GM21528 (cell line): ENCODE results near the gene CACNG6.

Experiments used
- ATAC-seq: cut with Tn5 transposase; IDR thresholded peaks from one replicate; pipeline ENCODE4 v1.9.1; 2021; ENCODE audit warnings: mild to moderate bottlenecking, moderate library complexity; ENCODE audit not compliant: unreplicated experiment, low FRiP score

Gene CACNG6

DNA sequence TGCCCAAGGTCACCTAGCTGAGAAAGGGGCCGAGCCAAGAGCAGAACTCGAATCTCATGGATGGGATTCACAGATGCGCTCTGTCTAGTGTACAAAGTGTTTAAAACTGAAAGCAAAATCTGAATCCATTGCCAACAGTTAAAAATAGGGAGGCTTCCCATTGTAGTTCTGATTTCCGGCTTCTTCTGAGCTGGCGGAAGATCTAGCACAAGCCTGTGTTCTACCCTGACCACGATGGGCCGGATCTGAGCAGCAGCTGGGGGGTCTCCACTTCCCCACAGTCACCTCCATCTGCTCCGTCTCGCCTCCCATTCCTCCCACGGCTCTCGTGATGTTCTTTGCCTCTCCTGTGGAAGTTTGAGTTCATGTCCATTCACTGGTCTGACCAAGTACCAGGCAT, 26.3 kb upstream of the CACNG6 start:
- no peak for ATAC-seq

DNA sequence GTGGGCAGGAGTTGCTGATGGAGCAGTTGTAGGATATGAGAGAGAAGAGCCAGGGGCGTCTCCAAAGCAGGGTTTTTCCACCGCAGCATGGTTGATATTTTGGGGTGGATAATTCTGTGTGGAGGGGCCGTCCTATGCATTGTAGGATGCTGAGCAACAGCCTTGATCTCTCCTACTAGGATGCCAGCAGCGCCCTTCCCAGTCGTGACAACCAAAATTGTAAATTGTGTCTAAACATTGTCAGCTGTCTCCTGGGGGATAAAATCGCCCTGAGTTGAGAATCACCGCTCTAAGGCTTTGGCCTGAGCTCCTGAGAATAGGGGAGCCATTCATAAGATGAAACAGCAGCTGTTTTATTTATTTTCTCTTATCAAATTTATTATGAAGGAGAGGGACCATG, 24.5 kb upstream of the CACNG6 start:
- ATAC-seq = no peak

DNA sequence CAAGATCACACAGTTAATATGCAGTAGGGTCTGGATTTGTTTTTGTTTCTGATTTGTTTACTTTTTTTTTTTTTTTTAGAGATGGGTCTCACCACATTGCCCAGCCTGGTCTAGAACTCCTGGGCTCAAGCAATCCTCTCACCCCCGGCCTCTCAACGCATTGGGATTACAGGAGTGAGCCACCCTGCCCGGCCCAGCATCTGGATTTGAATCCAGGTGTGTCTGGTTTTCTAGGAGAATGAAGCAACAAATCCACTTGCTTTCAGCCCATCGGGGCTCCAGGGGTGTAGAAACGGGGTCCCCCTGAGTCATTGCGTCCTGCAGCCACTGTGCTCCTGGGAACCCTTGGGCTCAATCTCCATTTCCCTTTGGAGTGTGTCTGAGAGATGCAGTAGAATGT, 22.1 kb upstream of the CACNG6 start:
- no peak for ATAC-seq

DNA sequence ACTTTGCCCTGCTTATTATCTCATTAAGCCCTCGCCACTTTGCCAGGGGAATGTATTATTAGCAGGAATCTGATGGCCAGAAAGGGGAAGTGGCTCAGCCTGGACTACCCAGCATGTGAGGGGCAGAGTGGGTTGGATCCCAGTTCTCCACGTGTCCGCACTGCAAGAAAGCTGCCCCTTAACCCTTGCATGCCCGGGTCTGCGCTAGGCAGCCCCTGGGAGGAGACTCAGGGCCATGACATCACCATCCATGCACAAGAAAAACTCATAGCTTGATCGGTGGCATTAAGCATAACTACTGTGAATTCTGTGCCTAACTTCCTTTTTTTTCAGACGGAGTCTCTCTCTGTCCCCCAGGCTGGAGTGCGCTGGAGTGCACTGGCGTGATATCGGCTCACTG, 19.8 kb upstream of the CACNG6 start:
- no peak for ATAC-seq

DNA sequence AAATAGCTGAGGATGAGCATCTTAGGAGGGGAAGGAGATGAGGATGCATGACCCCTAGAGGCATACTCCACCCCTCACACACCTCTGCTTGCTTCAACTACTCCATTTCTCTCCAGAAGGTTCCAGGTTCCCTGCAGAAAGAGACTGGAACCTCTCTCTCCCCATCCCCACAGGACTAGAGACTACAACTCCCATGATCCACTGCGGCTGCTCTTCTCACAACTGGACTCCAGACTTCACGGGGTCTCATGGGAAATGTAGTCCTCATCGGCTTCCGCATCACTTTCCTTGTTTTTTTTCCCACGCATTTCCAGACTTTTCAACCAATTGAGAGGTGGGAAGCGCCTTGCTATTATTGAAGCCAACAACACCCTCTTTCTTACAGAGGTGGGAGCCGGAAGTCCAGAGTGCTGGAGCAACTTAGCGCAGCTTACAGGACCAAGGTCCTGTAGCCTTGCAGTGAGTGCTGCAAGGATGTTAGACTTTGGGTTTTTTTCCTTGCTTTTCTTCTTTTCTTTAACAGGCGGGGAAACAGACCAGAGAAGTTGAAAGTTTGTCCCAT, 13.9 kb upstream of the CACNG6 start:
- no peak for ATAC-seq

DNA sequence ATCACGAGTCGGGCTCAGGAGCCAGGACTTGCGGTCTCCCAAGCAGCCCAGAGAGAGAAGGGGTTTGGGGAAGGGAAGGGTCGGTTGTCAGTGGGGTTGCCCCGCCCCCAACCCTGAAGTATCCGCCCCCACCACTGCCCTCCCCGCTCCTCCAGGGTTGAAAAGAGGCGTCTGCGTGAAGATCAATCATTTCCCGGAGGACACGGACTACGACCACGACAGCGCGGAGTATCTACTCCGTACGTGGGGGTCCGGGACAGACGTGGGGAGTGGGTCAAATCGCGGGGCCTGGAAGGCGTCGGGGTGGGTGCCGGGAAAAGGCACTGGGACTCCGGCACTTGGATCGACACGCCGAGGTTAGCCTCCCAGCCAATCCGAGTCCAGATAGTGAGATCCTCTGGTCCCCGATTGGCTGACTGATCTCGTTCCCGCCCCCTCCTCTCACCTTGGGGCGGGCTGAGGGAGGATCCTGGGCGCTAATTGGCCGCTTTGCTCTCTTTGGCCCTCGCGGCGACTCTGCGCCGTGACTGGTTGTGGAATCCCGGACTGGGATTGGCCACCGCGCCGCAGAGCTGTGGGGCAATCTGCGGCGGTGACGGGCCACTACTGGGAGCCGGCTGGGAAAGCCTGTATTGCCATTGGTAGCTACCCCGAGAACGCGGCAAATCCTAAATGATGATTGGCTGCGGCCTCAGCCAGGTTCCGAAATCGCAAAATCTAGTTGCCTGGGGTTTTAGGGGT, 13.3 kb upstream of the CACNG6 start:
- no peak for ATAC-seq

DNA sequence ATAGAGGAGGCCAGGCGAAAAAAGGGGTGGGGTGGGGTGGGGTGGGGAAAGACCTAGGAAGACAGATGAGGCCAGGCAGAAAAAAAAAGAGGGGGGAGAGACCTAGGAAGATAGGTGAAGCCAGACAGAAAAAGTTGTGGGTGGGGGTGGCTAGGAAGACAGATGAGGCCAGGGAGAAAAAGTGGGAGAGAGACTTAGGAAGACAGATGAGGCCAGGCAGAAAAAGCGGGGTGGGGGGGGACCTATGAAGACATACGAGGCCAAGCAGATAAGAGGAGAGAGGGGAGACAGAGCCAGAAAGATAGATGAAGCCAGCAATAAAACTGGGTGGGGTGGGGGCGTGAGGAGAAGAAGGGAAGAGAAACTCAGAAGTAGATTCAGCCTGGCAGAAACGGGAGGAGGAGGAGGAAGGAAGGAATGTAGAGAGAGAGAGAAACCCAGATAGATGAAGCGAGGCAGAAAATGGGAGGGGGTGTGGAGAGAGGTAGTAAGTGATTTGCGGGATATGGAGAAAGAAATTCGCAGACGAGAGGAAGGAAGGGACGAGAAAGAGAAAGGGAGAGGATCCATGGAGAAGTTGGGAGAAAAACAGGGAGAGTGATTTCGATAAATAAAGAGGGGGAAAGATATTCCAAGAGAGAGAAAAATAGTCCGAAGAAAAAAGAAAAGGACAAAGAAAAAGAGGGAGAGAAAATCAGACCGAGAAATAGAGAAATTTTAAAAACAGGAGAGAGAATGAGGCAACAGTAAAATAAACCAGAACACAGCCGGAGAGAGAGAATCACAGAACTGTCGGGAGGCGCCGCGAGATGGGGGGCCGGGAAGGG, 12.2 kb upstream of the CACNG6 start:
- ATAC-seq = no peak

DNA sequence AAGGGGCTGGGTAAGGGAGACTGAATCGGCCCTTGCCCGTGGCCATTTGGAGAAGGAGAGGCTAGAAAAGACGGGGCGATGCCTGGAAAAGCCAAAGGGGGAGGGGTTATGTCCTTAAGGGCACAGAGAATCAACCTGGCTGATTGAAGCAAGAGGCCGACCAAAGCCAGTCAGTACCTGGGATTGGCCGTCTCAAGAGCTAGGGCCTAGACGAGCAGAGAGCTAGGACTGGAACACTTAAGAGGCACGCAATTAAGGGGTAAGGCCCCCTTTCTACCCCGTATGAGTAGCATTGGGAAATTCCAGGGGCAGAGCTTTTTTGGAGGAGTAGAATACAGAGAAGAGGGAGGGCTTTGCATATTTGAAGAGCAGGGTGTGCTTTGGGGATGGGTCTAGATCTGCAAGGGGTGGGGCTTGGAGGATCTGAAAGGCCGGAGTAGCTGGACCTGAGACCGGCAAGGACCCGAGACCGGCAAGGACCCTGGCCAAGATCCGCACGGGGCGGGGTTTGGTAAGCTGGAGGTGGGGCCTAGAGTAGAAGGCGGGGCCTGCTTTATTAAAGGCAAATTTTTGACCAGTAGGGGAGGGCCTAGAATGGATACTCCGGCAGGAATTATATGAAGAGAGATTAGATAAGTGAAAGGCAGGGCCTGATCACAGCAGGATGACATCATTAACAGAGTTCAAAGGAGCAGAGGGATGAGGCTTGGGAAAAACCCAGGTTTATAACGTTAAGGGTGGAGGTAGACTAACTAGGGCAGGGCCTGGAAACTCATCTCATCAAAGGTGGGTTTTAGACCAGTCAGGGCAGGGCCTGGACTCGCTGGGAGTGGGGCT, 10.7 kb upstream of the CACNG6 start:
- ATAC-seq = no peak

DNA sequence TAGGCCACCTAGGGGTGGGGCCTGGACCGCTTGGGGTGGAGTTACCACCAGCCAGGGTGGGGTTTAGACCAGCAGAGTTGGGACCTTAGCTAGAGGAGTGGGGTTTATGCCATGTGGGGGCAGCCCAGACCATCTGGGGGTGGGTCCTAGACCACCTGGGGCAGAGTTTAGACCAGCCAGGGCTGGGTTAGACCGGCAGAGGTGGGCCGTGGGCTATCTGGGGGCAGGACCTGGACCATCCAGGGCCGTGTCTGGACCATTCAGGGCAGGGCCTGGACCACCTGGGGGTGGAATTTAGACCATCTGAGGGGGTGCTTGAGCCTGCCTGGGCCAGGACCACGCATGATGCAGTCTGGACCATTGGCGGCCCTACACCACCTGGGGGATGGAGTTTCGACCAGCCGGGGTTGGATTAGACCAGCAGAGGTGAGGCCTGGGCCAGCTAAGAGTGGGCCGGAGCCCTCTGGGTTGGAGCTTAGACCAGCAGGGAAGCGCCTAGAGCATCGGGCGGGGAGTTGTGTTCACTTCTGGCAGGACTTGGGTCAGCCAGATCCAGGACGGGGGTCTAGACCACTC, 10.0 kb upstream of the CACNG6 start:
- ATAC-seq = no peak

DNA sequence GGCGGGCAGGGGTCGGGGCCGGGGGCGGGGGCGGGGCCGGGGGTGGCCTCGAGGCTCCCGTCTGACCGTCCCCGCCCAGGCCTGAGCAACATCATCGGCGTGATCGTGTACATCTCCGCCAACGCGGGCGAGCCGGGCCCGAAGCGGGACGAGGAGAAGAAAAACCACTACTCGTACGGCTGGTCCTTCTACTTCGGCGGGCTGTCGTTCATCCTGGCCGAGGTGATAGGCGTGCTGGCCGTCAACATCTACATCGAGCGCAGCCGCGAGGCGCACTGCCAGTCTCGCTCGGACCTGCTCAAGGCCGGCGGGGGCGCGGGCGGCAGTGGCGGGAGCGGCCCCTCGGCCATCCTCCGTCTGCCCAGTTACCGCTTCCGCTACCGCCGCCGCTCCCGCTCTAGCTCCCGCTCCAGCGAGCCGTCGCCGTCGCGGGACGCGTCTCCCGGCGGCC, 9.4 kb upstream of the CACNG6 start:
- no peak for ATAC-seq

DNA sequence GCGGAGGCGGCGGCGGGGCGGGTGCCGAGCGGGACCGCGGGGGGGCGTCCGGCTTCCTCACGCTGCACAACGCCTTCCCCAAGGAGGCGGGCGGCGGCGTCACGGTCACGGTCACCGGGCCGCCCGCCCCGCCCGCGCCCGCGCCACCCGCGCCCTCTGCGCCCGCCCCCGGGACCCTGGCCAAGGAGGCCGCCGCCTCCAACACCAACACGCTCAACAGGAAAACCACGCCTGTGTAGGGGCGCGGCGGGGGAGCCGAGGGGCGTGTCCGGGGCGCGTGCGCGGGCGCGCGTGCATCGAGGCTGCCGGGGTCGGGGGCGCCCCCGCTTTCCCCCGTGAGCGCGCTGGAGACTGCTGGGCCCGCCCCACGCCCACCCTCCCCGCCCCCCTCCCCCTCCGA, 8.8 kb upstream of the CACNG6 start:
- ATAC-seq = no peak

DNA sequence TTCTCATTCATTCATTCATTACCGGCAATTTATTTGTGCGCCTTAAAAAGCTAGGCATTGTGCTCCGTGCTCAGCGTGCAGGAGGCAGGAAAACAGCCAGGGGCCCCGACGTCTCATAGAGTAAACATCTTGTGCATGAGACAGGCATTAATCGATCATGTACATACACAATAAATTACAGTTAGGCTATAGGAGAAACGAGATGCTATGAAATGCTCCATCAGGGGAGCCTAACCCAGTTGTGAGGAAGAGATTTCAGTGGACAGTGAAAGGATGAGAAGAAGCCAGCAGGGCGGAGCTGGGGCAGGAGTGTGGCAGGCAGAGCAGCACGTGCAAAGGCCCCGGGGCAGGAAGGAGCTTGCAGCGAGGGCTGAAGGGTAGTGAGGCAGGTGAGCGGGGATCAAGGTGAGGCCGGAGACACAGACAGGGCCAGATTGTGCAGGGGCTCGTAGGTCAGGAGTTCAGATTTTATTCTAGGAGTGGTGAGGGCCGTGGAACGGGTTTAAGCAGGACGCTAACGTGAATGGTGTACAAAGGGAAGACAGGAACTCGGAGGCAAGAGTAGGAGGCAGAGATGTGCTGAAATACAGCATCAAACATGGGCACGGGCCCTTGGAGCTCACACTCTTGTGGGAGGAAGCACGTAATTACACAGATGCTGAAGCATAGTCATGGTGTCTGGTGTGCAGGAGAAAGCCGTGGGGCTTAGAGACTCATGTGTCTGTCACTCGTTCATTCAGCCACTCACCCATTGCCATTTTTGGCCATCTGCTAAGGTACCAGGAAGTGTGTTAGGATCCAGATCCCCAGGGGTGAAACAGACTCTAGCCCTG, 7.8 kb upstream of the CACNG6 start:
- ATAC-seq = no peak

DNA sequence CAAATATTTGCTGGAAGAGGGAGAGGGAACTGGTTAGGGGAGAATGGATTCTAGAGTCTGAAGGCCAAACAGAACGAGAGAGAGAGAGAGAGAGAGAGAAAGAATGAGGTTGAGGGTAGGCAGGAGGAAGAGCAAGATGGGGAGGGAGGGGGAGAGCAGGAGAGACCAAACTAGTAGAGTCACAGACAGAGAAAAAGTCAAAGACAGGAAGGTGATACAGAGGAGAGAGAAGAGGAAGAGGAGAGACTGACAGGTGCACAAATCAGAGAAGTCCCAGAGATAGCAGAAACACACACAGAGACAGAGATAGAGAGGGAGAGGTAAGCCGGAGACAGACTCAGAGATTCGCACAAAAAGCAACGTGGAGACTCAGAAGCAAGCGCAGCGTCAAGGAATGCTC, 5.6 kb upstream of the CACNG6 start:
- no peak for ATAC-seq

DNA sequence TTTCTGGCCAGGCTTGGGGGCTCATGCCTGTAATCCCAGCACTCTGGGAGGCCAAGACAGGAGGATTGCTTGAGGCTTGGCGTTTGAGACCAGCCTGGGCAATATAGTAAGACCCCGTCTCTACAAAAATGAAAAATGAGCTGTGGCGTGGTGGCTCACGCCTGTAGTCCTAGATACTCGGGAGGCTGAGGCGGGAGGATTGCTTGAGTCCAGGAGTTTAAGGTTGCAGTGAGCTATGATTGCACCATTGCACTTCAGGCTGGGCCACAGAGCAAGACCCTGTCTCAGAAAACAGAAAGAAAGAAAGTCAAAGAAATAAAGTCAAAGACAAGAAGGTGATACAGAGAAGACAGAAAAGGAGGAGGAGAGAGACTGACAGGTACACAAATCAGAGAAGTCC, 2.5 kb upstream of the CACNG6 start:
- no peak for ATAC-seq

DNA sequence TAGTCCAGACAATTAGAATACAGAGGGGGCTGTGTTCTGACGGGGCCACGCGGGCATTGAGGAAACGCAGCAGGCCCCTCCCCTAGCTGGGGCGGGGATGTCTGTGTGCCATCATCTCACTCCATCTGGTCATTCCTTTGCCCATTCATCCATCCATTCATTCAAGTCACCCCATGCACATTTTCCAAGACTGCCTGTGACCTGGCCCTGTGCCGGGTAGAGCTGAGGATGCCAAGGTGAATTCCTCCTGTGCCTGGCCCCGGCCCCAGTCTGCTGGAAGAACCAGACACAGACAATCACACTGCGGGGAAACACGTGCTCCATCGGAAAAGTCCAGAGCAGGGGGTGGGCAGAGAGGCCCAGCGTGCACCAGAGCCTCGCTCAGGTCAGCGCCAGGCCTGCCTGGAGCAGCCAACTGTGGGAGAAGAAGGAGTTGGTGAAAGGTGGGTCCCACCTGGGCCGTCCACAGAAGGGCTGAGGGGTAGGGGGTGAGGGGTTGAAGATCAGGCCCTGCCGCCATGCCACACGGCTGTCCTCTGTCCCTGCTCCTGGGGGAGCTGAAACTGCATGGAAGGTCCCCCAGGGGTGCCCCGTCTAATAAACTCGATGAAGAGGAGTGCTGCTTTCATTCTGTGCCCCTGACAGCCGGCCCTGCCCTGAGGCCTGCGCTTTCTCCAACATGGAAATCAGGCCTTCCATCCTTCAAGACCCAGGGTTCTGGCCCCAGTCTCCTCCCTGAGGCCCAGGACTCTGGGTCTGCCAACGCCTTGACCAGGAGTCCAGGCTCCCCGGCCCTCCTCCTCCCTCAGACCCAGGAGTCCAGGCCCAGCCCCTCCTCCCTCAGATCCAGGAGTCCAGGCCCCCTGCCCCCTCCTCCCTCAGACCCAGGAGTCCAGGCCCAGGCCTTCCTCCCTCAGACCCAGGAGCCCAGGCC, 1.6 kb upstream of the CACNG6 start:
- no peak for ATAC-seq

DNA sequence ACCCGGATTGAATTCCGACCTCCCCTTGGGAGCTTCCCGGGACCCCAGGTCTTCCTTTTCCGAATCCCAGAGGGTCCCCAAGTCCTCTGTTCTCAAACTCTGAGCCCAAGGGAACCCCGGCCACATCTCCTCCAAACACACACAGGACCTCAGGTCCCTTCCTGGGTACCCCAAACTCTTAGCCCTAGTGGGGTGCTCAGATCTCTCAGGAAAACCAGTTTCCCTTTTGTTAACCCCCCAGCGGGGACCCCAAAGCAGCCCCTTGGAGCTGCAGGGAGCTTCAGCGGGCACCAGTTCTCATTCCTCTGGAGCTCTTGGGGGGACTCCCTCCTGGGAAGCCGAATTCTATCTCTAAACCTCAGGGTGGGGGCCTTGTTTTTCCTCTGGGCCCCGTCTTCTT, 774 bp downstream of the CACNG6 start:
- no peak for ATAC-seq

DNA sequence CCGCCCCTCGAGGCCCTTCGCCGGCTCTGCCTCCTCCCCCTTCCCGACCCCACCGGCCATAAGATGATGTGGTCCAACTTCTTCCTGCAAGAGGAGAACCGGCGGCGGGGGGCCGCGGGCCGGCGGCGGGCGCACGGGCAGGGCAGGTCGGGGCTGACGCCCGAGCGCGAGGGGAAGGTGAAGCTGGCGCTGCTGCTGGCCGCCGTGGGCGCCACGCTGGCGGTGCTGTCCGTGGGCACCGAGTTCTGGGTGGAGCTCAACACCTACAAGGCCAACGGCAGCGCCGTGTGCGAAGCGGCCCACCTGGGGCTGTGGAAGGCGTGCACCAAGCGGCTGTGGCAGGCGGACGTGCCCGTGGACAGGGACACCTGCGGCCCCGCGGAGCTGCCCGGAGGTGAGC, 1.4 kb downstream of the CACNG6 start:
- ATAC-seq = no peak

DNA sequence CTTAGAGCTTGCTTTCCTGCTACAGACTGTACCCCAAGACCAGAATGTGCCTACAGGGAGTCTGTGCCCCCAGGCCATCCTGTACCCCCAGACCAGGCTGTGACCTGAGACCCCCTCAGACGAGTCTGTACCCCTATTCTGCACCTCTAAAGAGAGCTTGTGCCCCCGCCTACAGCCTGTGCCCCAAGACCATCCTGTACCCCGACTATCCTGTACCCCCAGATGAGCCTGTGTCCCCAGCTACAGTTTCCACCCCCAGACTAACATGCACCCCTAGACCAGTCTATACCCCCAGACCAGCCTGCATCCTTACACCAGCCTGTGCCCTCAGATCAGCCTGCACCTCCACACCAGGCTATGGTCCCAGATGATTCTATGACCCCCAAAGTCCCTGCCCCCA, 2.0 kb downstream of the CACNG6 start:
- no peak for ATAC-seq

DNA sequence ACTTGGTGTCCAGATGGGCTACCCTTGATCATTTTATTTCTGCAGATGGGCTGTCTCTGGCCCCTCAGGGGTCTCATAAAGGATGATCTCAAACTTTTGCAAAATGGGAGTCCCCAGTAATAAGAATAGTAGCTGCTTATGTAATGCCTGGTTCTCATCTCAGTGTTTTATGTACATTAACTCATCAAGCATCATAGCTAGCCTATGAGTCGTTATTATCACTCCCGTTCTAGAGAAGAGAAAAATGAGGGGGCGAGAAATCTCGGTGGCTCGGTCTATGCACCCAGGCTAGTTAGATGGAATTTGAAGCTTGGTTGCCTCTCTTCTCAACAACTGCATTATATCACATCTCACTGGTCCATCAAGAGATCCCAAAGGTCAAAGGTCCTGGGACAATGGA, 3.4 kb downstream of the CACNG6 start:
- ATAC-seq = no peak
